A673 (cell line): Measurements from ENCODE around the gene SEC23B. TPM values are rescaled to one million over a fixed set of nuclear protein-coding genes. Genes with fewer than 3 reads are reported as not detected.

Experiments
- BruUV-seq: library from RNA; stranded (reverse); fragments of 400-500 nt; replicated peaks from 2 replicates; lab custom pipeline; 2021; lab: Mats Ljungman, UMichigan
- CTCF ChIA-PET: fragments of 300-600 bp; sonication (Branson Sonifier 250); formaldehyde crosslinking; loops from one replicate; lab custom pipeline; 2022; ENCODE audit warnings: antibody characterized with exemption; lab: Charles Lee
- POLR2A ChIA-PET: fragments of 300-600 bp; sonication (Branson Sonifier 250); formaldehyde crosslinking; loops from one replicate; lab custom pipeline; 2022; ENCODE audit warnings: antibody characterized with exemption; ENCODE audit not compliant: low non-redundant PET; lab: Charles Lee
- DNase-seq: peaks from one replicate; pipeline ENCODE4 v3.0.0-alpha.2; 2015; ENCODE audit warnings: low spot score
- H3K27ac ChIP-seq: fragments of 200-600 bp; sonication (generic); 2 replicates; pipeline ENCODE4 v1.5.1; 2016; ENCODE audit warnings: mixed run types, low read depth, mild to moderate bottlenecking, mixed read lengths, antibody characterized with exemption, low read length; ENCODE audit not compliant: poor library complexity, severe bottlenecking
- H3K27me3 ChIP-seq: fragments of 200-600 bp; sonication (generic); replicated peaks from 2 replicates; pipeline ENCODE4 v1.6.1; 2017; ENCODE audit warnings: mixed run types, low read depth, mild to moderate bottlenecking, mixed read lengths, antibody characterized with exemption, low read length; ENCODE audit not compliant: insufficient read depth, poor library complexity
- H3K36me3 ChIP-seq: fragments of 200-600 bp; sonication (generic); 2 replicates; pipeline ENCODE4 v1.6.1; 2016; ENCODE audit warnings: mixed run types, mild to moderate bottlenecking, mixed read lengths, antibody characterized with exemption, low read length; ENCODE audit not compliant: insufficient read depth, poor library complexity, severe bottlenecking
- H3K4me1 ChIP-seq: fragments of 200-600 bp; sonication (generic); 2 replicates; pipeline ENCODE4 v1.6.1; 2017; ENCODE audit warnings: mixed run types, mild to moderate bottlenecking, mixed read lengths, antibody characterized with exemption, low read length; ENCODE audit not compliant: insufficient read depth, poor library complexity, severe bottlenecking
- H3K4me3 ChIP-seq: fragments of 200-600 bp; sonication (generic); 2 replicates; pipeline ENCODE4 v1.5.1; 2016; ENCODE audit warnings: low read depth, mixed run types, mild to moderate bottlenecking, mixed read lengths, low read length; ENCODE audit not compliant: poor library complexity, severe bottlenecking
- H3K9me3 ChIP-seq: fragments of 200-600 bp; sonication (generic); 2 replicates; pipeline ENCODE4 v1.6.1; 2016; ENCODE audit warnings: mixed run types, low read depth, mild to moderate bottlenecking, mixed read lengths, antibody characterized with exemption, low read length; ENCODE audit not compliant: poor library complexity, severe bottlenecking
- CTCF ChIP-seq: fragments of 300-800, 200-600 bp; sonication (generic); conservative IDR thresholded peaks from 2 replicates; pipeline ENCODE4 v1.5.1; 2017; ENCODE audit warnings: low read depth, mild to moderate bottlenecking, antibody characterized with exemption, low read length, moderate library complexity, mixed read lengths
- EZH2 ChIP-seq: fragments of 200-600 bp; sonication (generic); IDR thresholded peaks from 2 replicates; pipeline ENCODE4 v1.6.1; 2017; ENCODE audit warnings: borderline replicate concordance, low read depth, mild to moderate bottlenecking, mixed read lengths, antibody characterized with exemption, low read length; ENCODE audit not compliant: poor library complexity, severe bottlenecking
- intact Hi-C: fragments of 100-400 bp; cut with micrococcal nuclease; formaldehyde crosslinking; loops from one replicate; pipeline ENCODE4 v1.10.0; 2022; ENCODE audit not compliant: unreplicated experiment
- total RNA-seq: library from RNA; stranded (reverse); gene quantifications from 2 replicates; pipeline ENCODE4 v1.2.3, GENCODE V29; 2021

SEC23B gene
- total RNA-seq, 1 experiment from 2014 or later: 55.9 TPM

- ChIA-PET CTCF (no interaction called here), POLR2A (no interaction called here)
- TF ChIP-seq CTCF: no peak
- TF ChIP-seq EZH2: no peak
These were observed 63.8 kb downstream of the SEC23B start for GRCh38 chr20:18571578-18571977.

GRCh38 chr20:18577942-18578341, 70.2 kb downstream of the SEC23B start:
- intact Hi-C loops: no loop called here
- Histone ChIP-seq H3K27ac (no peak overlapping the region), H3K9me3 (no peaks in the 10 kb centered on the region), H3K36me3 (no peaks in the 10 kb centered on the region), H3K27me3 (no peaks in the 10 kb centered on the region), H3K4me1 (no peaks in the 10 kb centered on the region), H3K4me3 (no peak overlapping the region)
- BruUV-seq: no TSS peak
- TF ChIP-seq EZH2 (no peak), CTCF (no peak)
- POLR2A ChIA-PET: no interaction called here
- no peak for DNase-seq
- CTCF ChIA-PET: no interaction called here

More at GRCh38 chr20:18571578-18571977, 63.8 kb downstream of the SEC23B start:
- no peak for DNase-seq
- peaks cover 8% of the 10 kb centered on the region for H3K36me3 ChIP-seq
- intact Hi-C loops: no loop called here
- no TSS peak for BruUV-seq
- H3K27ac ChIP-seq: no peak overlapping the region
- no peaks in the 10 kb centered on the region for H3K27me3 ChIP-seq
- no peak overlapping the region for H3K4me3 ChIP-seq
- H3K4me1 ChIP-seq: no peaks in the 10 kb centered on the region
- H3K9me3 ChIP-seq: no peaks in the 10 kb centered on the region

- POLR2A ChIA-PET: no interaction called here
- no peak overlapping the region for H3K27ac ChIP-seq
- BruUV-seq: no TSS peak
- H3K4me1 ChIP-seq: no peaks in the 10 kb centered on the region
- H3K27me3 ChIP-seq: no peaks in the 10 kb centered on the region
- H3K9me3 ChIP-seq: no peaks in the 10 kb centered on the region
- intact Hi-C loops: no loop called here
- H3K4me3 ChIP-seq: no peak overlapping the region
- H3K36me3 ChIP-seq: no peaks in the 10 kb centered on the region
- TF ChIP-seq CTCF: no peak
- TF ChIP-seq EZH2: no peak
- no peak for DNase-seq
- CTCF ChIA-PET: no interaction called here
These were observed 70.8 kb downstream of the SEC23B start for GRCh38 chr20:18578581-18578980.
